HepG2 (cell line): ENCODE results near the gene ING1. TPM values are rescaled to one million over a fixed set of nuclear protein-coding genes. Genes with fewer than 3 reads are reported as not detected.

ENCODE experiments used
- ATAC-seq: fragments of 200-7000 bp; cut with Tn5 transposase; 3 replicates; pipeline ENCODE4 v1.9.1; 2020; ENCODE audit warnings: mild to moderate bottlenecking, moderate library complexity
- BruUV-seq: library from RNA; stranded (reverse); fragments of 400-500 nt; replicated peaks from 2 replicates; lab custom pipeline; 2021; lab: Mats Ljungman, UMichigan
- CTCF ChIA-PET: fragments of 300-600 bp; formaldehyde crosslinking; extraction: SDS; loops from one replicate; lab custom pipeline; 2021; ENCODE audit warnings: low total read pairs, inconsistent platforms, low intra/inter-chr PET ratio; lab: Yijun Ruan, JAX
- POLR2A ChIA-PET: fragments of 350-600 bp; sonication (Branson Sonifier 250); formaldehyde crosslinking; loops from one replicate; lab custom pipeline; 2020; ENCODE audit warnings: antibody characterized with exemption, inconsistent platforms; lab: Yijun Ruan, JAX
- DNase-seq: peaks from one replicate; pipeline ENCODE4 v3.0.0-alpha.2; 2015; ENCODE audit warnings: low spot score
- FAIRE-seq: peaks from 3 replicates; lab custom pipeline; 2011; peaks lifted over from hg19 to GRCh38; lab: Jason Lieb, UNC
- H2AFZ ChIP-seq: one replicate; pipeline ENCODE4 v1.6.1; 2011; ENCODE audit warnings: low read length, inconsistent platforms
- H3K27ac ChIP-seq: fragments of 300-600 bp; 3 replicates; pipeline ENCODE4 v1.8.0; 2011; ENCODE audit warnings: mixed run types, mild to moderate bottlenecking, mixed read lengths, low read length, inconsistent platforms; ENCODE audit not compliant: insufficient read depth; ENCODE audit errors: extremely low read length
- H3K27me3 ChIP-seq, 2 experiments: fragments of 200-600 bp in 1 of 2; 2 replicates in 1 of 2; 3 replicates in 1 of 2; pipeline versions ENCODE4 v1.6.0 to v1.8.0; 2011; ENCODE audit warnings: low read length in 2 of 2, mild to moderate bottlenecking in 2 of 2, moderate library complexity in 2 of 2, inconsistent platforms in 1 of 2; ENCODE audit not compliant: insufficient read depth in 2 of 2, control insufficient read depth in 1 of 2
- H3K36me3 ChIP-seq, 2 experiments: fragments of 200-600 bp in 1 of 2; replicated peaks in 1 of 2; 2 replicates in 1 of 2; 3 replicates in 1 of 2; pipeline versions ENCODE4 v1.5.1 to v1.8.0; 2011; ENCODE audit warnings: low read length in 2 of 2, inconsistent platforms in 1 of 2; ENCODE audit not compliant: insufficient read depth in 2 of 2, control insufficient read depth in 1 of 2
- H3K4me1 ChIP-seq: 2 replicates; pipeline ENCODE4 v1.5.1; 2012; ENCODE audit warnings: low read length, inconsistent platforms; ENCODE audit not compliant: insufficient read depth
- H3K4me2 ChIP-seq: 2 replicates; pipeline ENCODE4 v1.6.0; 2011; ENCODE audit warnings: low read depth, low read length, inconsistent platforms
- H3K4me3 ChIP-seq, 3 experiments: fragments of 200-600 bp in 1 of 3; sonication (generic), shearing (Covaris generic) in 1 of 3; replicated peaks in 1 of 3; 2 replicates each; pipeline ENCODE4 v1.5.1; 2011 to 2016; ENCODE audit warnings: low read length in 3 of 3, inconsistent platforms in 2 of 3, low read depth in 2 of 3, mild to moderate bottlenecking in 2 of 3, control low read depth in 1 of 3, mixed read lengths in 1 of 3; ENCODE audit not compliant: insufficient read depth in 1 of 3
- H3K79me2 ChIP-seq: one replicate; pipeline ENCODE4 v1.6.1; 2011; ENCODE audit warnings: low read length, inconsistent platforms; ENCODE audit not compliant: insufficient read depth
- H3K9ac ChIP-seq: 2 replicates; pipeline ENCODE4 v1.6.0; 2011; ENCODE audit warnings: mild to moderate bottlenecking, low read depth, low read length, inconsistent platforms; ENCODE audit not compliant: insufficient read depth
- H3K9me3 ChIP-seq: 2 replicates; pipeline ENCODE4 v1.5.1; 2012; ENCODE audit warnings: mild to moderate bottlenecking, low read length
- H4K20me1 ChIP-seq: 2 replicates; pipeline ENCODE4 v1.6.0; 2011; ENCODE audit warnings: inconsistent platforms, mild to moderate bottlenecking, low read length, moderate library complexity; ENCODE audit not compliant: insufficient read depth
- ATF6 ChIP-seq: sonication (generic); formaldehyde crosslinking; conservative IDR thresholded peaks from 2 replicates; pipeline ENCODE4 v1.4.0; 2020; ENCODE audit warnings: missing genetic modification reagents
- FOXO4 ChIP-seq: sonication (generic); formaldehyde crosslinking; conservative IDR thresholded peaks from 2 replicates; pipeline ENCODE4 v1.8.1; 2023; ENCODE audit warnings: missing genetic modification reagents
- HDAC6 ChIP-seq: fragments of 200-600 bp; sonication (generic); IDR thresholded peaks from 2 replicates; pipeline ENCODE4 v1.7.0; 2017; ENCODE audit warnings: mild to moderate bottlenecking, antibody characterized with exemption, low read length, low read depth
- KDM6A ChIP-seq: IDR thresholded peaks from 2 replicates; pipeline ENCODE4 v1.6.1; 2016; ENCODE audit warnings: low read depth
- PHF20 ChIP-seq: sonication (generic); formaldehyde crosslinking; IDR thresholded peaks from 2 replicates; pipeline ENCODE4 v1.5.0; 2020; ENCODE audit warnings: mild to moderate bottlenecking, missing genetic modification reagents
- THAP9 ChIP-seq: sonication (generic); formaldehyde crosslinking; IDR thresholded peaks from 2 replicates; pipeline ENCODE4; 2020; ENCODE audit warnings: missing genetic modification reagents, mild to moderate bottlenecking, borderline replicate concordance
- ZNF253 ChIP-seq: sonication (generic); formaldehyde crosslinking; IDR thresholded peaks from 2 replicates; pipeline ENCODE4 v1.8.0; 2022; ENCODE audit warnings: mild to moderate bottlenecking, missing genetic modification reagents, borderline replicate concordance
- ZNF441 ChIP-seq: sonication (generic); formaldehyde crosslinking; IDR thresholded peaks from 2 replicates; pipeline ENCODE4 v1.7.0; 2021; ENCODE audit warnings: missing genetic modification reagents, borderline replicate concordance
- ZNF598 ChIP-seq: sonication (generic); formaldehyde crosslinking; IDR thresholded peaks from 2 replicates; pipeline ENCODE4 v1.5.1; 2020; ENCODE audit warnings: mild to moderate bottlenecking, missing genetic modification reagents, borderline replicate concordance
- ZNF660 ChIP-seq: sonication (generic); formaldehyde crosslinking; IDR thresholded peaks from 2 replicates; pipeline ENCODE4 v1.5.1; 2020; ENCODE audit warnings: mild to moderate bottlenecking, low read depth, missing genetic modification reagents, borderline replicate concordance
- ZNF737 ChIP-seq: sonication (generic); formaldehyde crosslinking; IDR thresholded peaks from 2 replicates; pipeline ENCODE4 v1.5.0; 2020; ENCODE audit warnings: missing genetic modification reagents, mild to moderate bottlenecking, borderline replicate concordance
- ZSCAN20 ChIP-seq: sonication (generic); formaldehyde crosslinking; IDR thresholded peaks from 2 replicates; pipeline ENCODE4 v1.4.0; 2020; ENCODE audit warnings: missing genetic modification reagents, mild to moderate bottlenecking, borderline replicate concordance
- WGBS: methylation state at CpG from one replicate; pipeline ENCODE4 v1.1.6; 2017; ENCODE audit warnings: low lambda C conversion rate; 5-methylcytosine and 5-hydroxymethylcytosine counted together
- in situ Hi-C: cut with HindIII; loops from 2 replicates; pipeline ENCODE4 v1.10.0; 2017; ENCODE audit warnings: low pct_unique_long_range_greater_than_20kb; ENCODE audit not compliant: extremely low pct_ligation_motif_present
- intact Hi-C: fragments of 100-400 bp; cut with micrococcal nuclease; formaldehyde crosslinking; loops from one replicate; pipeline ENCODE4 v1.10.0; 2022; ENCODE audit not compliant: unreplicated experiment
- polyA plus RNA-seq, 8 experiments: library from polyadenylated mRNA; depleted of rRNA in 3 of 8; stranded (reverse) in 7 of 8; unstranded in 1 of 8; fragments of >200 nt; fragmentation: Illumina TruSeq in 4 of 8; extraction: Trizol in 4 of 8; gene quantifications; 2 replicates each; pipeline versions ENCODE4 v1.2.1 to v1.2.3, GENCODE V29; 2011 to 2016; ENCODE audit warnings: low read depth in 4 of 8, missing spikeins in 1 of 8, mixed read lengths in 1 of 8; ENCODE audit not compliant: insufficient read depth in 1 of 8
- total RNA-seq, 5 experiments: library from RNA; depleted of rRNA; stranded (reverse); fragments of >200 nt; fragmentation: Illumina TruSeq; extraction: Trizol; gene quantifications; 2 replicates each; pipeline ENCODE4 v1.2.3, GENCODE V29; 2016; ENCODE audit warnings: low read depth in 1 of 5
- TF ChIP-seq, protein P1 (sequence below): IDR thresholded peaks from 2 replicates; pipeline ENCODE4 v1.6.1; 2016; ENCODE audit warnings: low read depth, missing genetic modification reagents, missing compliant biosample characterization

Gene ING1
- total and polyA plus RNA-seq, 2 of the 13 experiments (the other 11 are each of a cell fraction or from before 2014, with no cell fraction given): 8.1 to 16.1 TPM

DNA sequence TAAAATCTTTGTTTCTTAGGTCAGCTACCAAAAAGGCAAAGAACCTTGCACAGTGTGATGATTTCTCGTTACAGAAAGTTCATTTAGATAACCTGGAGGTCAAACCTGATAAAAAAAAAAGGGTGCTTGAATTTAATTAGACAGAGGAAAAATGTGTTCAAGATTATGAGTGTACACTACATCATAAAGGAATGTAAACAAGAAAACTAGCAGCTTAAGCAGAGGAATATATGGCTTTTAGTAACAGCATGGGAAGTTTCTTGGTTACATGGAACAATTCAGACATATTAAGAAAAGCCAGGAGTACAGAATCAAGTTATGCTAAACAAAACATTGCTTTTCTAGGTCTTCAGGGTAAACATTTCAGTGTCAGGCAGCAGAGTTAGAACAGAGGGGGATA, 32.9 kb downstream of the ING1 start:
- ATAC-seq (no peak), DNase-seq (no peak), FAIRE-seq (no peak)
- Histone ChIP-seq H3K9me3 (peaks cover 23% of the 10 kb centered on the region), H2AFZ (no peak overlapping the region), H3K4me3 (no peak overlapping the region), H3K36me3 (no peaks in the 10 kb centered on the region), H3K27me3 (no peaks in the 10 kb centered on the region), H4K20me1 (no peaks in the 10 kb centered on the region), H3K27ac (no peak overlapping the region), H3K4me1 (no peaks in the 10 kb centered on the region), H3K9ac (no peak overlapping the region), H3K79me2 (no peaks in the 10 kb centered on the region), H3K4me2 (no peak overlapping the region)
- intact Hi-C loops: no loop called here
- ChIA-PET CTCF (no interaction called here), POLR2A (no interaction called here)
- BruUV-seq: no TSS peak
- in situ Hi-C loops: no loop called here
- 55% methylated on average over 1 of the region's 1 CpG for WGBS
- TF ChIP-seq ZNF441 (CRISPR knock-in tag) (no peak), ZNF737 (CRISPR knock-in tag) (no peak), ZSCAN20 (CRISPR knock-in tag) (no peak), KDM6A (CRISPR knock-in tag) (no peak), HDAC6 (no peak), ATF6 (CRISPR knock-in tag) (no peak), ZNF253 (CRISPR knock-in tag) (no peak), ZNF598 (CRISPR knock-in tag) (no peak), FOXO4 (no peak), ZNF660 (no peak), PHF20 (CRISPR knock-in tag) (no peak), THAP9 (no peak)
- TF ChIP-seq, protein P1, sequence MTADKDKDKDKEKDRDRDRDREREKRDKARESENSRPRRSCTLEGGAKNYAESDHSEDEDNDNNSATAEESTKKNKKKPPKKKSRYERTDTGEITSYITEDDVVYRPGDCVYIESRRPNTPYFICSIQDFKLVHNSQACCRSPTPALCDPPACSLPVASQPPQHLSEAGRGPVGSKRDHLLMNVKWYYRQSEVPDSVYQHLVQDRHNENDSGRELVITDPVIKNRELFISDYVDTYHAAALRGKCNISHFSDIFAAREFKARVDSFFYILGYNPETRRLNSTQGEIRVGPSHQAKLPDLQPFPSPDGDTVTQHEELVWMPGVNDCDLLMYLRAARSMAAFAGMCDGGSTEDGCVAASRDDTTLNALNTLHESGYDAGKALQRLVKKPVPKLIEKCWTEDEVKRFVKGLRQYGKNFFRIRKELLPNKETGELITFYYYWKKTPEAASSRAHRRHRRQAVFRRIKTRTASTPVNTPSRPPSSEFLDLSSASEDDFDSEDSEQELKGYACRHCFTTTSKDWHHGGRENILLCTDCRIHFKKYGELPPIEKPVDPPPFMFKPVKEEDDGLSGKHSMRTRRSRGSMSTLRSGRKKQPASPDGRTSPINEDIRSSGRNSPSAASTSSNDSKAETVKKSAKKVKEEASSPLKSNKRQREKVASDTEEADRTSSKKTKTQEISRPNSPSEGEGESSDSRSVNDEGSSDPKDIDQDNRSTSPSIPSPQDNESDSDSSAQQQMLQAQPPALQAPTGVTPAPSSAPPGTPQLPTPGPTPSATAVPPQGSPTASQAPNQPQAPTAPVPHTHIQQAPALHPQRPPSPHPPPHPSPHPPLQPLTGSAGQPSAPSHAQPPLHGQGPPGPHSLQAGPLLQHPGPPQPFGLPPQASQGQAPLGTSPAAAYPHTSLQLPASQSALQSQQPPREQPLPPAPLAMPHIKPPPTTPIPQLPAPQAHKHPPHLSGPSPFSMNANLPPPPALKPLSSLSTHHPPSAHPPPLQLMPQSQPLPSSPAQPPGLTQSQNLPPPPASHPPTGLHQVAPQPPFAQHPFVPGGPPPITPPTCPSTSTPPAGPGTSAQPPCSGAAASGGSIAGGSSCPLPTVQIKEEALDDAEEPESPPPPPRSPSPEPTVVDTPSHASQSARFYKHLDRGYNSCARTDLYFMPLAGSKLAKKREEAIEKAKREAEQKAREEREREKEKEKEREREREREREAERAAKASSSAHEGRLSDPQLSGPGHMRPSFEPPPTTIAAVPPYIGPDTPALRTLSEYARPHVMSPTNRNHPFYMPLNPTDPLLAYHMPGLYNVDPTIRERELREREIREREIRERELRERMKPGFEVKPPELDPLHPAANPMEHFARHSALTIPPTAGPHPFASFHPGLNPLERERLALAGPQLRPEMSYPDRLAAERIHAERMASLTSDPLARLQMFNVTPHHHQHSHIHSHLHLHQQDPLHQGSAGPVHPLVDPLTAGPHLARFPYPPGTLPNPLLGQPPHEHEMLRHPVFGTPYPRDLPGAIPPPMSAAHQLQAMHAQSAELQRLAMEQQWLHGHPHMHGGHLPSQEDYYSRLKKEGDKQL (CRISPR knock-in tag): no peak
